Measurements from ENCODE around the gene KDSR. TPM values are rescaled to one million over a fixed set of nuclear protein-coding genes. Genes with fewer than 3 reads are reported as not detected.

The KDSR gene
- total RNA-seq, 4 donors from 2014 or later, result 13.1 to 37.2 (median 28.3) TPM

GRCh38 chr18:63336366-63337099 is 30.5 kb downstream of the KDSR start:
- intact Hi-C loops (cut with DNase I; ENCODE audit: low total_unique reads) (no loop called here), in situ Hi-C loops (cut with MboI; ENCODE audit: low pct_ligation_motif_present in 1 of 4, low pct_unique_long_range_greater_than_20kb in 1 of 4, low sequenced_read_pairs in 3 of 4) (loop anchor here in 3 of 4 donors (10.0 to 25.0 kb wide), 3 partner anchors 101 to 624 kb away; partner anchors contain the start of gene PHLPP1 (in 1 of the 3))
- WGBS, 2 donors (ENCODE audit: low coverage in 1 of 2), result 70 to 74% methylated on average over 7 to 8 of the region's 8 CpGs
- Histone ChIP-seq H3K27ac (peak overlapping the region; percentile 33 to 67 (median 42)), H3K9me3 (no peaks in the 10 kb centered on the region), H3K36me3 (peaks cover 0 to 52% (median 18%) of the 10 kb centered on the region in 4 donors), H3K27me3 (no peaks in the 10 kb centered on the region), H3K4me1 (peaks cover 0 to 6% (median 0%) of the 10 kb centered on the region in 4 donors), H3K4me3 (no peak overlapping the region)
- no peak for DNase-seq
- TF ChIP-seq POLR2AphosphoS5 (IDR thresholded peaks at IDR 0.05) (peak in 2 of 3 donors; percentile 22 to 57), CTCF (IDR thresholded peaks at IDR 0.05) (no peak)

DNA sequence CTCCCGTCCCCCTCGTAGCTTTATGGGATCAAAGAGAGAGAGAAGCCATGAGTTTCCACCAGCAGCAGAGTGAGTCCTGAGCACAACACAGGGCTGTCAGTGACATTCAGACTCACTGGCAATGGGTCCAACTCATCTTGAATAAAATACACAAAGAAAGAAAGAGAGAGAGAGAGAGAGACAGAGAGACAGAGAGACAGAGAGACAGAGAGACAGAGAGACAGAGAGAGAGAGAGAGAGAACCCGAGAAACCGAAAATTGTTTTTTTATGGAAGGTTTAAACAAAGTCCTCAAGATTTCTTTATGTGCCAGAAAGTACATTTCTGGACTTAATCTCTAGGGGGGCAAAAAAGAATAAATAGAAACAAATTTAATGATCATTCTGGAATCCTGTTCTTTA is 35.9 kb downstream of the KDSR start:
- Histone ChIP-seq H3K9me3 (no peaks in the 10 kb centered on the region), H3K27ac (no peak overlapping the region), H3K27me3 (no peaks in the 10 kb centered on the region), H3K4me3 (no peak overlapping the region), H3K4me1 (no peaks in the 10 kb centered on the region), H3K36me3 (peaks cover 0 to 37% (median 13%) of the 10 kb centered on the region in 4 donors)
- 88 to 94% methylated on average over 2 to 4 of the region's 4 CpGs for WGBS, 2 donors (ENCODE audit: low coverage in 1 of 2)
- intact Hi-C loops (cut with DNase I; ENCODE audit: low total_unique reads), result no loop called here
- no peak for DNase-seq
- TF ChIP-seq POLR2AphosphoS5 (IDR thresholded peaks at IDR 0.05) (no peak), CTCF (IDR thresholded peaks at IDR 0.05) (no peak), POLR2A (IDR thresholded peaks at IDR 0.05) (no peak), EP300 (IDR thresholded peaks at IDR 0.05; ENCODE audit: low read depth) (no peak)
- in situ Hi-C loops (cut with MboI; ENCODE audit: low pct_ligation_motif_present in 1 of 4, low pct_unique_long_range_greater_than_20kb in 1 of 4, low sequenced_read_pairs in 3 of 4), result loop anchor here in 3 of 4 donors (10.0 to 25.0 kb wide), 3 partner anchors 106 to 619 kb away; partner anchors contain the start of gene PHLPP1 (in 1 of the 3)

DNA sequence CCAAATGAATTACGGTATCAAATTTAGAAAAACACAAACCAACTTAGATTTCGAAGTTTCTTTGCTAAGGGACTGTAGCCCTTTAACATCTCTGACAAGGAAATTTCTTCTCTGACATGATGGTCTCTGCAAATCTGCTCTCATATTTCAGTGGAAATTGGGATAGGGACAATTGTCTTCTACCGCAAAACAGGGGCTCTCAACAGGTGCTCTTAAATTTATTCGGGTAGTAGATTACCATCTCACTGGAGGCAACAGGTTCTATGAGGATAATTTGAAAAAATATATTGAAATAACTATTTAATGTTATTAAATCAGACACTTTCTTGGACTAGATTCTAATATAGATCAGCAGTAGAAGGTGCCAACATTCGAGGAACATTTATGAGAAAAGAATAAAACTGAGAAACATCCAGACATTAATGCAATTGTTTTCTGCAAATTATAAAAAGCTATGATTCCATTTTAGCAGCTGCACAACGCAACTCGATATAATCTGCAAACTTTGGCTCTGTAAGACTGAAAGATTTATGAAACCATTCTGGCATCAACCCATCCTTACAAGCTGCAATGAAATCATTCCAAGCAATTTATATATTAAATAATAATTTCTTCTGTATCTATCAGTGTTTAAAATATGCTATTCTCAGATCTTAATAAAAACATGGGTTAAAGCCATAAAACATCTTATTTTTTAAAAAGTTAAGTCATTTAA is 37.4 kb downstream of the KDSR start:
- H3K4me3 ChIP-seq, result no peak overlapping the region
- H3K27ac ChIP-seq, result no peak overlapping the region
- 78 to 86% methylated on average over 7 of the region's 7 CpGs for WGBS, 2 donors (ENCODE audit: low coverage in 1 of 2)
- no peak for TF ChIP-seq POLR2A (IDR thresholded peaks at IDR 0.05)
- TF ChIP-seq POLR2AphosphoS5 (IDR thresholded peaks at IDR 0.05), result no peak
- TF ChIP-seq EP300 (IDR thresholded peaks at IDR 0.05; ENCODE audit: low read depth), result no peak
- no peak for TF ChIP-seq CTCF (IDR thresholded peaks at IDR 0.05)
- in situ Hi-C loops (cut with MboI; ENCODE audit: low pct_ligation_motif_present in 1 of 4, low pct_unique_long_range_greater_than_20kb in 1 of 4, low sequenced_read_pairs in 3 of 4) (loop anchor here (5.0 to 25.0 kb wide), 5 partner anchors 108 to 617 kb away; partner anchors contain the start of gene PHLPP1 (in 1 of the 4)), intact Hi-C loops (cut with DNase I; ENCODE audit: low total_unique reads) (loop anchor here (5.0 kb wide), 1 partner anchor 1037 kb away; no protein-coding TSS in a partner anchor)
- peaks cover 0 to 23% (median 9%) of the 10 kb centered on the region in 4 donors for H3K36me3 ChIP-seq
- H3K4me1 ChIP-seq, result no peaks in the 10 kb centered on the region
- H3K27me3 ChIP-seq, result no peaks in the 10 kb centered on the region
- no peaks in the 10 kb centered on the region for H3K9me3 ChIP-seq
- DNase-seq, result no peak

DNA sequence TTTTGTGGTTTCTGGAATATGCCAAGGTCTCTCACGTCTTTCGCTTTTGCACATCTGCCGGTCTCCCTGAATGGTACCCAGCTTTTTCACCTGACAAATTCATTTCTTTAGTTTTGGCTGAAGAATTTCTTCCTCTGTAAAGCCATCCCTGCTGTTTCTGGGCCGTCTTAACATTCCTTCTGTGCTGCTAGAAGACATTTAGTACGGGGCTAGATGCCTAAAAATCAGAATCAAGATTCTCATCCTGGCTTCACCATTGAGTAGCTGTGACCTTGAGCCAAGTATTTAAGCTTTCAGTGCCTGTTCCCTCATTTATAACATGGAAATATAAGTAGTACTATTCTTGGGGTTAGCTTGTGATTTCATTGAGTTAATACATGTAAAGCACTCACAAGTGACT is 41.0 kb downstream of the KDSR start:
- Histone ChIP-seq H3K27ac (no peak overlapping the region), H3K4me1 (peaks cover 0 to 13% (median 5%) of the 10 kb centered on the region in 4 donors), H3K27me3 (no peaks in the 10 kb centered on the region), H3K9me3 (no peaks in the 10 kb centered on the region), H3K36me3 (peaks cover 0 to 3% (median 1%) of the 10 kb centered on the region in 4 donors), H3K4me3 (no peak overlapping the region)
- intact Hi-C loops (cut with DNase I; ENCODE audit: low total_unique reads), result loop anchor here (5.0 kb wide), 1 partner anchor 1034 kb away; no protein-coding TSS in a partner anchor
- no peak for DNase-seq
- no peak for TF ChIP-seq CTCF (IDR thresholded peaks at IDR 0.05)
- TF ChIP-seq EP300 (IDR thresholded peaks at IDR 0.05; ENCODE audit: low read depth), result no peak
- TF ChIP-seq POLR2A (IDR thresholded peaks at IDR 0.05), result no peak
- TF ChIP-seq POLR2AphosphoS5 (IDR thresholded peaks at IDR 0.05), result no peak
- 90 to 92% methylated on average over 5 of the region's 5 CpGs for WGBS, 2 donors (ENCODE audit: low coverage in 1 of 2)
- in situ Hi-C loops (cut with MboI; ENCODE audit: low pct_ligation_motif_present in 1 of 4, low pct_unique_long_range_greater_than_20kb in 1 of 4, low sequenced_read_pairs in 3 of 4), result loop anchor here (5.0 to 25.0 kb wide), 5 partner anchors 111 to 614 kb away; partner anchors contain the start of gene PHLPP1 (in 1 of the 4)
